HG03571 (cell line): ENCODE measurements around the gene ZAP70.

Experiments used
- ATAC-seq: cut with Tn5 transposase; IDR thresholded peaks from one replicate; pipeline ENCODE4 v1.9.1; 2021; ENCODE audit not compliant: unreplicated experiment

The ZAP70 gene

GRCh38 chr2:97775074-97775473 is 61.7 kb downstream of the ZAP70 start:
- ATAC-seq = no peak

GRCh38 chr2:97779141-97779540 is 65.8 kb downstream of the ZAP70 start:
- no peak for ATAC-seq

- no peak for ATAC-seq
Measured at GRCh38 chr2:97781981-97782380, 68.6 kb downstream of the ZAP70 start.

- ATAC-seq = no peak
Measured at GRCh38 chr2:97784953-97785352, 71.6 kb downstream of the ZAP70 start.

GRCh38 chr2:97785818-97786217 is 72.4 kb downstream of the ZAP70 start:
- ATAC-seq = no peak

- ATAC-seq = no peak
Measured at GRCh38 chr2:97788986-97789644, 75.7 kb downstream of the ZAP70 start.
